Measurements from ENCODE around the gene GNG14. TPM values are rescaled to one million over a fixed set of nuclear protein-coding genes. Genes with fewer than 3 reads are reported as not detected.

GNG14 gene
- total and polyA plus RNA-seq, 10 of the 15 experiments (the other 5 are each of a cell fraction or from before 2014, with no cell fraction given), result not detected

DNA sequence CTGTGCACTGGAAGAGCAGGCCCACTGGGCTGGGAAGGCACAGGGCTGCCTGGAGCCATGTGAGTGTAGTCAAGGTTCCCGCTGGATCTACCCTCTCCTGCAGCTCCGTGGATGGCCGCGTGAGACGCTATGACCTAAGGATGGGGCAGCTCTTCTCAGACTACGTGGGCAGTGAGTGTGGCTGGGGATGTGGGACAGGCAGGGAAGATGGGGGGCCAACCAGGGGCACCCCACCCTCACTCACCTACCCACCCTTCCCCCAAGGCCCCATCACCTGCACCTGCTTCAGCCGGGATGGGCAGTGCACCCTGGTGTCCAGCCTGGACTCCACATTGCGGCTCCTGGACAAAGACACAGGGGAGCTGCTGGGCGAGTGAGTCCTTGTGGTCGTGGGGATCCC lies 15.1 kb upstream of the GNG14 start:
- H3K9ac ChIP-seq (ENCODE audit: control insufficient read depth, insufficient read depth, low read length), result no peak overlapping the region
- H4K20me1 ChIP-seq (ENCODE audit: control insufficient read depth, insufficient read depth), result no peaks in the 10 kb centered on the region; the same call in 1 of the 2 replicates
- in situ Hi-C loops (cut with MboI) (loop anchor here (5.0 kb wide), 1 partner anchor 110 kb away; no protein-coding TSS in a partner anchor), intact Hi-C loops (cut with micrococcal nuclease; ENCODE audit: unreplicated experiment) (loop anchor here (1.0 to 5.0 kb wide), 2 partner anchors 108 to 470 kb away; no protein-coding TSS in a partner anchor)
- no peak overlapping the region for H3K27ac ChIP-seq (ENCODE audit: control insufficient read depth, insufficient read depth)
- peaks cover 13% of the 10 kb centered on the region for H3K4me1 ChIP-seq (ENCODE audit: control insufficient read depth, insufficient read depth, low read length)
- FAIRE-seq (no peak), ATAC-seq (no peak), DNase-seq (ENCODE audit: low read depth, low spot score) (no peak)
- peaks cover 24 to 25% of the 10 kb centered on the region in 2 experiments; a peak in 3 of 4 replicates for H3K36me3 ChIP-seq (ENCODE audit: control insufficient read depth in 2 of 2, insufficient read depth in 2 of 2, low read length in 1 of 2)
- ChIA-PET SMC1A (ENCODE audit: uncharacterized antibody, unreplicated experiment) (interaction anchor here (0.7 to 1.6 kb wide), 4 partner anchors 16 to 111 kb away, joined by 3 to 10 read pairs (median 4); no protein-coding TSS in a partner anchor), RAD21 (ENCODE audit: unreplicated experiment) (interaction anchor here (1.5 to 2.1 kb wide), 3 partner anchors 62 to 112 kb away, joined by 3 to 9 read pairs (median 5); no protein-coding TSS in a partner anchor), CTCF (interaction anchor here (0.6 to 2.9 kb wide), 12 partner anchors 8 to 684 kb away, joined by 3 to 16 read pairs (median 4); no protein-coding TSS in a partner anchor), POLR2A (no interaction called here)
- H3K4me2 ChIP-seq (ENCODE audit: control insufficient read depth, insufficient read depth), result no peak overlapping the region
- TF ChIP-seq POLR2AphosphoS5 (IDR thresholded peaks at IDR 0.05; ENCODE audit: low read length), result 0 out of 2 replicates have a peak, but pooled peaks have one; percentile 15
- no peak for TF ChIP-seq POU2F2 (IDR thresholded peaks at IDR 0.05; ENCODE audit: borderline replicate concordance, low read depth, low read length)
- TF ChIP-seq TCF12 (IDR thresholded peaks at IDR 0.05; ENCODE audit: low read depth, low read length), result no peak
- TF ChIP-seq ETV6 (conservative IDR thresholded peaks at IDR 0.05 in 1 of 2, IDR thresholded peaks at IDR 0.05 in 1 of 2; ENCODE audit: borderline replicate concordance in 1 of 2, low read depth in 1 of 2), result no peak
- no peak for TF ChIP-seq NFIC (IDR thresholded peaks at IDR 0.05; ENCODE audit: low read depth, low read length)
- H3K27me3 ChIP-seq (replicated peaks in 1 of 2; ENCODE audit: control insufficient read depth in 2 of 2, insufficient read depth in 2 of 2, low read length in 1 of 2), result no peaks in the 10 kb centered on the region
- no peaks in the 10 kb centered on the region for H3K9me3 ChIP-seq (replicated peaks; ENCODE audit: control insufficient read depth, insufficient read depth, low read length)
- 64% methylated on average over 9 of the region's 10 CpGs for WGBS (ENCODE audit: insufficient coverage, insufficient replicate concordance, low lambda C conversion rate, missing lambda C conversion rate)
- peaks cover 22% of the 10 kb centered on the region for H3K79me2 ChIP-seq (ENCODE audit: control insufficient read depth, insufficient read depth, low read length)
- H2AFZ ChIP-seq (ENCODE audit: control insufficient read depth, low read depth, low read length), result no peak overlapping the region
- H3K4me3 ChIP-seq, result no peak overlapping the region
- no TSS peak for BruUV-seq (replicated peaks)

DNA sequence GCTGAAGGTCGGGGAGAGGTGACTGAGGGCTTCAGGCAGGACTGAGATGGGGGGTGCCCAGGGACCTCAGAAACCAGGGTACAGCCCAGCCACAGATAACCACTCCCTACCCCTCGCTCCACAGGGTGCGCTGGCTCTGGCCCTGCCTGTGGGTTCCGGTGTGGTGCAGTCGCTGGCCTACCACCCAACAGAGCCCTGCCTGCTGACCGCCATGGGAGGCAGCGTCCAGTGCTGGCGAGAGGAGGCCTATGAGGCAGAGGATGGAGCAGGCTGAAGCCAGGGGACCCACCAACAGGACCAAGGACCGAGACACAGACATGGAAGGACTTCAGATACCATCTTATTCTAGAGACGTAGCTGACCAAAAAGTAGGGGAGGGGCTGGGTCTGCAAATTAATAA lies 12.4 kb upstream of the GNG14 start:
- no peak overlapping the region for H3K4me3 ChIP-seq
- SMC1A ChIA-PET (ENCODE audit: uncharacterized antibody, unreplicated experiment), result no interaction called here
- intact Hi-C loops (cut with micrococcal nuclease; ENCODE audit: unreplicated experiment) (no loop called here), in situ Hi-C loops (cut with MboI) (no loop called here)
- CTCF ChIA-PET, result interaction anchor here (1.6 kb wide), 1 partner anchor 48 kb away, joined by 5 read pairs; the partner anchor contains the start of gene TNPO2
- H3K4me2 ChIP-seq (ENCODE audit: control insufficient read depth, insufficient read depth), result no peak overlapping the region
- peaks cover 13% of the 10 kb centered on the region for H3K79me2 ChIP-seq (ENCODE audit: control insufficient read depth, insufficient read depth, low read length)
- WGBS (ENCODE audit: insufficient coverage, insufficient replicate concordance, low lambda C conversion rate, missing lambda C conversion rate), result 98% methylated on average over 10 of the region's 10 CpGs
- no peak overlapping the region for H3K27ac ChIP-seq (ENCODE audit: control insufficient read depth, insufficient read depth)
- DNase-seq (ENCODE audit: low read depth, low spot score) (no peak), FAIRE-seq (no peak), ATAC-seq (no peak)
- H3K9me3 ChIP-seq (replicated peaks; ENCODE audit: control insufficient read depth, insufficient read depth, low read length), result no peaks in the 10 kb centered on the region
- H3K27me3 ChIP-seq (replicated peaks in 1 of 2; ENCODE audit: control insufficient read depth in 2 of 2, insufficient read depth in 2 of 2, low read length in 1 of 2), result no peaks in the 10 kb centered on the region
- H3K4me1 ChIP-seq (ENCODE audit: control insufficient read depth, insufficient read depth, low read length), result peaks cover 9% of the 10 kb centered on the region
- no peak for TF ChIP-seq ATF2 (IDR thresholded peaks at IDR 0.05; ENCODE audit: low read length)
- TF ChIP-seq HCFC1 (IDR thresholded peaks at IDR 0.05; ENCODE audit: low read length), result no peak
- TF ChIP-seq POLR2A (IDR thresholded peaks at IDR 0.05; ENCODE audit: low read depth, low read length), result peak; percentile 56
- BruUV-seq (replicated peaks), result no TSS peak
- H3K36me3 ChIP-seq (ENCODE audit: control insufficient read depth in 2 of 2, insufficient read depth in 2 of 2, low read length in 1 of 2), result peaks cover 31 to 35% of the 10 kb centered on the region in 2 experiments
- no peak overlapping the region for H3K9ac ChIP-seq (ENCODE audit: control insufficient read depth, insufficient read depth, low read length)
- no peak overlapping the region for H2AFZ ChIP-seq (ENCODE audit: control insufficient read depth, low read depth, low read length)
- RAD21 ChIA-PET (ENCODE audit: unreplicated experiment), result no interaction called here
- no peaks in the 10 kb centered on the region; the same call in 1 of the 2 replicates for H4K20me1 ChIP-seq (ENCODE audit: control insufficient read depth, insufficient read depth)
- POLR2A ChIA-PET, result no interaction called here
